Heart left ventricle (tissue), 13 donors: ENCODE data around the gene WWOX.

ENCODE experiments used
- CTCF ChIP-seq, 12 donors: fragments of 200-600 bp; sonication (generic) in 4 of 12; IDR thresholded peaks; one replicate each; pipeline versions ENCODE4 v1.5.0 to v1.8.0; 2018 to 2022; ENCODE audit warnings: antibody characterized with exemption in 12 of 12, mild to moderate bottlenecking in 5 of 12
- POLR2A ChIP-seq, 2 donors: fragments of 450-650 bp; IDR thresholded peaks; one replicate each; pipeline ENCODE4 v1.6.1; 2017; ENCODE audit warnings: antibody characterized with exemption in 2 of 2, mild to moderate bottlenecking in 2 of 2, moderate library complexity in 2 of 2
- donor health status: ischemic (EF 13 %, LVEDD 7.1; RV severe dilation, severe dysfunction).
- donor health status: DM: no; HTN: yes; CAD: no.
- donor health status: DM: no; HTN: no; CAD: no.
- donor health status: ischemic (EF 25% LVEDD 6.9; RV normal size, moderate dysfunction).
- donor health status: ischemic (EF 25% LVEDD 5.7; RV mildly dilated, moderate dysfunction).
- donor health status: ischemic (EF 35%, LVEDD 5.7; RV mildly dilated, moderate dysfunction).
- donor health status: nonischemic (EF 11% LVEDD 7.7; RV severe dilation, severe dysfunction).
- donor health status: DM: yes; HTN: yes; CAD: no.
- donor health status: PGD.
- donor health status: ischemic (EF 29% LVEDD 5.4; RV normal size, mild dysfunction).
- donor health status: nonischemic (EF 23%, LVEDD 6.1; RV moderate dilation, normal function).

GRCh38 chr16:79051313-79051712 is 951.9 kb downstream of the WWOX start:
- no peak for TF ChIP-seq CTCF (IDR thresholded peaks at IDR 0.05)
- no peak for TF ChIP-seq POLR2A (IDR thresholded peaks at IDR 0.05)
